GM12872 (cell line): ENCODE data around the gene CEP350.

Experiments used
- CTCF ChIP-seq: IDR thresholded peaks from 3 replicates; pipeline ENCODE4 v1.5.1; 2011; ENCODE audit warnings: low read depth, mild to moderate bottlenecking, low read length, moderate library complexity; ENCODE audit not compliant: insufficient read depth

Gene CEP350

GRCh38 chr1:180094705-180095295 lies 140.2 kb downstream of the CEP350 start:
- TF ChIP-seq CTCF, result no peak

- TF ChIP-seq CTCF, result no peak
Observed at GRCh38 chr1:180096584-180097325, 142.1 kb downstream of the CEP350 start.

- no peak for TF ChIP-seq CTCF
Observed at GRCh38 chr1:180097326-180097605, 142.7 kb downstream of the CEP350 start.

GRCh38 chr1:180101411-180101810 lies 146.8 kb downstream of the CEP350 start:
- no peak for TF ChIP-seq CTCF

- TF ChIP-seq CTCF, result no peak
Observed at GRCh38 chr1:180103819-180104218, 149.2 kb downstream of the CEP350 start.

- no peak for TF ChIP-seq CTCF
Observed at GRCh38 chr1:180112091-180112490, 157.5 kb downstream of the CEP350 start.

GRCh38 chr1:180112984-180113647 lies 158.5 kb downstream of the CEP350 start:
- TF ChIP-seq CTCF, result no peak
